ENCODE data around the gene MACROD2. TPM values are rescaled to one million over a fixed set of nuclear protein-coding genes. Genes with fewer than 3 reads are reported as not detected.

MACROD2 gene
- polyA plus RNA-seq, 2 of the 4 experiments (the other 2 are of a cell fraction) = 0.96 to 1.3 TPM

DNA sequence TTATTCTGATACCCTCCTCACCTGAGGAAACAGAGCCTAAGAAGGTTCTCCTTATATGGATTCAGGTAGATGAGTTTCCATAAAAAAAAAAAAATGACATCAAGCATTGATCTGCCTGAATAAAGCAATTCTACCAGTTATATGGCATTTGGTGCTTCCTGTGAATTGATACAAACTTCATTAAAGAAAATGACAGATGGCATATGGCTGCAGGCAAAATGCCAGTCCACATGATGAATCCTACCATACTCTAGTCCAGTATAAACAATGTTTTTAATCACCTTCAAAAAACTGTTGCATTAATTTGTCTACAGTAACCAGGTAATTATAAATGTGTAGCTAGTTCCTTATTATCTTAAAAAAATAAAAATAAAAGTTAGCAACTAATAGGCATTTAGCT is 901.3 kb downstream of the MACROD2 start:
- Histone ChIP-seq H3K4me1 (no peaks in the 10 kb centered on the region), H3K27ac (no peak overlapping the region), H3K4me3 (no peak overlapping the region), H3K9me3 (no peaks in the 10 kb centered on the region), H3K4me2 (no peak overlapping the region)
- ChIA-PET CTCF (no interaction called here), POLR2A (no interaction called here)
- TF ChIP-seq HOXB13 (CRISPR knock-in tag; IDR thresholded peaks at IDR 0.05; ENCODE audit: low read depth) (no peak), JUNB (IDR thresholded peaks at IDR 0.05) (no peak), JUN (IDR thresholded peaks at IDR 0.05) (no peak), KDM1A (IDR thresholded peaks at IDR 0.05; ENCODE audit: low read depth) (no peak), RCOR1 (IDR thresholded peaks at IDR 0.05; ENCODE audit: low read depth, low read length) (no peak), ZFP36 (IDR thresholded peaks at IDR 0.05; ENCODE audit: borderline replicate concordance, partially characterized antibody) (no peak), NFE2L2 (conservative IDR thresholded peaks at IDR 0.05; ENCODE audit: low read length) (no peak), CHD4 (IDR thresholded peaks at IDR 0.05; ENCODE audit: borderline replicate concordance) (no peak), MYC (IDR thresholded peaks at IDR 0.05; ENCODE audit: borderline replicate concordance, low read length) (no peak), ATOH8 (CRISPR knock-in tag; IDR thresholded peaks at IDR 0.05; ENCODE audit: low read depth) (no peak), HOXA7 (CRISPR knock-in tag; IDR thresholded peaks at IDR 0.05) (no peak), NPAS2 (CRISPR knock-in tag; IDR thresholded peaks at IDR 0.05; ENCODE audit: borderline replicate concordance) (no peak), USF2 (IDR thresholded peaks at IDR 0.05) (no peak), GATA3 (IDR thresholded peaks at IDR 0.05; ENCODE audit: borderline replicate concordance) (no peak)
- TF ChIP-seq, protein P1, sequence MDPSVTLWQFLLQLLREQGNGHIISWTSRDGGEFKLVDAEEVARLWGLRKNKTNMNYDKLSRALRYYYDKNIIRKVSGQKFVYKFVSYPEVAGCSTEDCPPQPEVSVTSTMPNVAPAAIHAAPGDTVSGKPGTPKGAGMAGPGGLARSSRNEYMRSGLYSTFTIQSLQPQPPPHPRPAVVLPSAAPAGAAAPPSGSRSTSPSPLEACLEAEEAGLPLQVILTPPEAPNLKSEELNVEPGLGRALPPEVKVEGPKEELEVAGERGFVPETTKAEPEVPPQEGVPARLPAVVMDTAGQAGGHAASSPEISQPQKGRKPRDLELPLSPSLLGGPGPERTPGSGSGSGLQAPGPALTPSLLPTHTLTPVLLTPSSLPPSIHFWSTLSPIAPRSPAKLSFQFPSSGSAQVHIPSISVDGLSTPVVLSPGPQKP (IDR thresholded peaks at IDR 0.05; ENCODE audit: low read depth, low read length) = no peak
- TF ChIP-seq, protein P2, sequence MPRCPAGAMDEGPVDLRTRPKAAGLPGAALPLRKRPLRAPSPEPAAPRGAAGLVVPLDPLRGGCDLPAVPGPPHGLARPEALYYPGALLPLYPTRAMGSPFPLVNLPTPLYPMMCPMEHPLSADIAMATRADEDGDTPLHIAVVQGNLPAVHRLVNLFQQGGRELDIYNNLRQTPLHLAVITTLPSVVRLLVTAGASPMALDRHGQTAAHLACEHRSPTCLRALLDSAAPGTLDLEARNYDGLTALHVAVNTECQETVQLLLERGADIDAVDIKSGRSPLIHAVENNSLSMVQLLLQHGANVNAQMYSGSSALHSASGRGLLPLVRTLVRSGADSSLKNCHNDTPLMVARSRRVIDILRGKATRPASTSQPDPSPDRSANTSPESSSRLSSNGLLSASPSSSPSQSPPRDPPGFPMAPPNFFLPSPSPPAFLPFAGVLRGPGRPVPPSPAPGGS (IDR thresholded peaks at IDR 0.05) = no peak
- ATAC-seq (no peak), DNase-seq (ENCODE audit: low read depth in 1 of 2, low spot score in 1 of 2) (no peak), FAIRE-seq (peak; percentile 63)

DNA sequence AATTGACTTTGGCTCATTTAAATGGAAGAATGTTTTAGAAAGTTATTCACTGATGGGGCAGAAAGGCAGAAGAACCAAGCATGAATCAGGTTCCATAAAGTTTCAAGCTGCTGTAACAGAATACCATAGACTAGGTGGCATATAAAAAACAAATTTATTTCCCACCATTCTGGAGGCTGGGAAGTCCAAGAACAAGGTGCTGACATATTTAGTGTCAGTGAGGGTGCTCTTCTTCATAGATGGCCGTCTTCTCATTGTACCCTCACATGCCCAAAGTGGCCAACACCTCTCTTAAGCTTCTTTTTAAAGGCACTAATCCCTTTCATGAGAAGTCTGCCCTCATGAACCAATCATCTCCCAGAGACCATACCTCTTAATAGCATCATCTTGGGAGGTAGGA is 902.3 kb downstream of the MACROD2 start:
- WGBS (ENCODE audit: missing lambda C conversion rate) = 71% methylated on average over 1 of the region's 1 CpG
- no peak for FAIRE-seq
- TF ChIP-seq CBX8 (IDR thresholded peaks at IDR 0.05) (no peak), JUN (IDR thresholded peaks at IDR 0.05) (no peak), TP53 (CRISPR knock-in tag; IDR thresholded peaks at IDR 0.05) (no peak), MAFK (IDR thresholded peaks at IDR 0.05; ENCODE audit: partially characterized antibody) (no peak), PHF8 (IDR thresholded peaks at IDR 0.05; ENCODE audit: borderline replicate concordance, low read depth) (no peak), CHD2 (IDR thresholded peaks at IDR 0.05; ENCODE audit: low read length, partially characterized antibody) (no peak), ZFP36 (IDR thresholded peaks at IDR 0.05; ENCODE audit: borderline replicate concordance, partially characterized antibody) (no peak), ZSCAN20 (CRISPR knock-in tag; IDR thresholded peaks at IDR 0.05) (no peak), ATOH8 (CRISPR knock-in tag; IDR thresholded peaks at IDR 0.05; ENCODE audit: low read depth) (no peak), KDM5A (IDR thresholded peaks at IDR 0.05) (no peak), EHF (CRISPR knock-in tag; IDR thresholded peaks at IDR 0.05) (no peak), MAZ (IDR thresholded peaks at IDR 0.05; ENCODE audit: borderline replicate concordance, low read depth, low read length) (no peak), TFCP2L1 (CRISPR knock-in tag; IDR thresholded peaks at IDR 0.05) (no peak), ZC3H11A (IDR thresholded peaks at IDR 0.05) (no peak), FOSB (CRISPR knock-in tag; IDR thresholded peaks at IDR 0.05) (no peak)
- TF ChIP-seq, protein P3, sequence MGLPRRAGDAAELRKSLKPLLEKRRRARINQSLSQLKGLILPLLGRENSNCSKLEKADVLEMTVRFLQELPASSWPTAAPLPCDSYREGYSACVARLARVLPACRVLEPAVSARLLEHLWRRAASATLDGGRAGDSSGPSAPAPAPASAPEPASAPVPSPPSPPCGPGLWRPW (IDR thresholded peaks at IDR 0.05) = no peak
- TF ChIP-seq, protein P4, sequence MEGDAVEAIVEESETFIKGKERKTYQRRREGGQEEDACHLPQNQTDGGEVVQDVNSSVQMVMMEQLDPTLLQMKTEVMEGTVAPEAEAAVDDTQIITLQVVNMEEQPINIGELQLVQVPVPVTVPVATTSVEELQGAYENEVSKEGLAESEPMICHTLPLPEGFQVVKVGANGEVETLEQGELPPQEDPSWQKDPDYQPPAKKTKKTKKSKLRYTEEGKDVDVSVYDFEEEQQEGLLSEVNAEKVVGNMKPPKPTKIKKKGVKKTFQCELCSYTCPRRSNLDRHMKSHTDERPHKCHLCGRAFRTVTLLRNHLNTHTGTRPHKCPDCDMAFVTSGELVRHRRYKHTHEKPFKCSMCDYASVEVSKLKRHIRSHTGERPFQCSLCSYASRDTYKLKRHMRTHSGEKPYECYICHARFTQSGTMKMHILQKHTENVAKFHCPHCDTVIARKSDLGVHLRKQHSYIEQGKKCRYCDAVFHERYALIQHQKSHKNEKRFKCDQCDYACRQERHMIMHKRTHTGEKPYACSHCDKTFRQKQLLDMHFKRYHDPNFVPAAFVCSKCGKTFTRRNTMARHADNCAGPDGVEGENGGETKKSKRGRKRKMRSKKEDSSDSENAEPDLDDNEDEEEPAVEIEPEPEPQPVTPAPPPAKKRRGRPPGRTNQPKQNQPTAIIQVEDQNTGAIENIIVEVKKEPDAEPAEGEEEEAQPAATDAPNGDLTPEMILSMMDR (IDR thresholded peaks at IDR 0.05) = no peak

More for the DNA sequence above, 902.3 kb downstream of the MACROD2 start:
- DNase-seq (ENCODE audit: low read depth in 1 of 2, low spot score in 1 of 2) = no peak
- Histone ChIP-seq H3K9me3 (no peaks in the 10 kb centered on the region), H3K4me2 (no peak overlapping the region), H3K4me3 (no peak overlapping the region), H3K27ac (no peak overlapping the region), H3K4me1 (no peaks in the 10 kb centered on the region)
- no peak for ATAC-seq
- ChIA-PET CTCF (no interaction called here), POLR2A (no interaction called here)

Data from A549 (cell line).